Activated T-helper 2 cell treated with anti-CD3 and anti-CD28 coated beads, Interferon-gamma antibody, Interleukin-2, Interleukin-4, amounts not matched to agents 10 μg/mL and 5 μg/mL and 100 μg/mL, durations not matched to agents 14 hours and 24 hours and 36 hours (primary cell): ENCODE measurements around the gene BORCS6. TPM values are rescaled to one million over a fixed set of nuclear protein-coding genes. Genes with fewer than 3 reads are reported as not detected.
A peak's percentile ranks its signal among the peaks of the same experiment; 100 is the strongest.

Source experiments
- DNase-seq: peaks from one replicate; pipeline ENCODE4 v3.0.0; 2021; ENCODE audit warnings: low spot score
- H3K27ac Mint-ChIP-seq: one replicate; pipeline ENCODE4 v1.8.0; 2021; ENCODE audit warnings: mixed read lengths
- H3K27me3 Mint-ChIP-seq: one replicate; pipeline ENCODE4 v1.8.0; 2021; ENCODE audit warnings: low read depth, mixed read lengths
- H3K36me3 Mint-ChIP-seq: one replicate; pipeline ENCODE4 v1.8.0; 2021; ENCODE audit warnings: low read depth, mixed read lengths
- H3K4me1 Mint-ChIP-seq: one replicate; pipeline ENCODE4 v1.8.0; 2021; ENCODE audit warnings: low read depth, mixed read lengths
- H3K4me3 Mint-ChIP-seq: one replicate; pipeline ENCODE4 v1.8.0; 2021; ENCODE audit warnings: low read depth, mild to moderate bottlenecking, moderate library complexity, mixed read lengths
- H3K9me3 Mint-ChIP-seq: one replicate; pipeline ENCODE4 v1.8.0; 2021; ENCODE audit warnings: mixed read lengths
- intact Hi-C: fragments of 100-400 bp; cut with micrococcal nuclease; formaldehyde crosslinking; loops from one replicate; pipeline ENCODE4 v1.15.1; 2023
- total RNA-seq: library from RNA; stranded (reverse); gene quantifications from 2 replicates; pipeline ENCODE4 v1.2.3, GENCODE V29; 2022

The BORCS6 gene
- total RNA-seq = 7.8 and 8.0 TPM in 2 replicates

GRCh38 chr17:8189711-8190477, at the start of gene BORCS6:
BORCS6 (minus strand) TSS chr17:8190180; CDS start chr17:8190140, 40 bp downstream.
- DNase-seq = peak; percentile 95
- intact Hi-C loops = loop anchor here (5.0 kb wide), 1 partner anchor 97 kb away; the partner anchor contains the start of gene RANGRF
- Mint-ChIP-seq H3K4me1 (peaks cover 11% of the 10 kb centered on the region), H3K9me3 (no peaks in the 10 kb centered on the region), H3K27me3 (no peaks in the 10 kb centered on the region), H3K36me3 (no peaks in the 10 kb centered on the region), H3K27ac (peak within 1 kb of the TSS; percentile 86), H3K4me3 (no peak within 1 kb of the TSS)

- H3K36me3 Mint-ChIP-seq = peaks cover 56% of the 10 kb centered on the region
- H3K4me1 Mint-ChIP-seq = peaks cover 3% of the 10 kb centered on the region
- no peaks in the 10 kb centered on the region for H3K27me3 Mint-ChIP-seq
- intact Hi-C loops = no loop called here
- no peaks in the 10 kb centered on the region for H3K9me3 Mint-ChIP-seq
- no peak for DNase-seq
- no peak overlapping the region for H3K4me3 Mint-ChIP-seq
- no peak overlapping the region for H3K27ac Mint-ChIP-seq
These were observed 47.9 kb upstream of the BORCS6 start for GRCh38 chr17:8237886-8238285.

- no peaks in the 10 kb centered on the region for H3K27me3 Mint-ChIP-seq
- peak overlapping the region; percentile 1 for H3K27ac Mint-ChIP-seq
- no peak overlapping the region for H3K4me3 Mint-ChIP-seq
- intact Hi-C loops = no loop called here
- DNase-seq = no peak
- peaks cover 56% of the 10 kb centered on the region for H3K36me3 Mint-ChIP-seq
- peaks cover 3% of the 10 kb centered on the region for H3K4me1 Mint-ChIP-seq
- H3K9me3 Mint-ChIP-seq = no peaks in the 10 kb centered on the region
These were observed 47.2 kb upstream of the BORCS6 start for GRCh38 chr17:8237175-8237574.

- no peaks in the 10 kb centered on the region for H3K9me3 Mint-ChIP-seq
- H3K36me3 Mint-ChIP-seq = peaks cover 70% of the 10 kb centered on the region
- intact Hi-C loops = no loop called here
- no peak for DNase-seq
- no peak overlapping the region for H3K27ac Mint-ChIP-seq
- H3K4me1 Mint-ChIP-seq = peaks cover 3% of the 10 kb centered on the region
- H3K27me3 Mint-ChIP-seq = no peaks in the 10 kb centered on the region
- H3K4me3 Mint-ChIP-seq = no peak overlapping the region
These were observed 45.7 kb upstream of the BORCS6 start for GRCh38 chr17:8235676-8236075.

GRCh38 chr17:8234361-8235270, 44.6 kb upstream of the BORCS6 start:
- H3K36me3 Mint-ChIP-seq = peaks cover 77% of the 10 kb centered on the region

GRCh38 chr17:8231701-8232100, 41.7 kb upstream of the BORCS6 start:
- intact Hi-C loops = no loop called here

More at GRCh38 chr17:8234361-8235270, 44.6 kb upstream of the BORCS6 start:
- Mint-ChIP-seq H3K9me3 (no peaks in the 10 kb centered on the region), H3K4me1 (peaks cover 3% of the 10 kb centered on the region), H3K4me3 (no peak overlapping the region), H3K27ac (no peak overlapping the region), H3K27me3 (no peaks in the 10 kb centered on the region)
- no peak for DNase-seq
- intact Hi-C loops = no loop called here

GRCh38 chr17:8227238-8227581, 37.2 kb upstream of the BORCS6 start:
- H3K4me3 Mint-ChIP-seq = peak overlapping the region; percentile 5
- intact Hi-C loops = loop anchor here (2.0 to 10.0 kb wide), 3 partner anchors 74 to 542 kb away; partner anchors contain the start of genes RPL26, TP53 and WRAP53

More at GRCh38 chr17:8231701-8232100, 41.7 kb upstream of the BORCS6 start:
- Mint-ChIP-seq H3K4me3 (no peak overlapping the region), H3K4me1 (peaks cover 11% of the 10 kb centered on the region), H3K9me3 (no peaks in the 10 kb centered on the region), H3K27me3 (no peaks in the 10 kb centered on the region), H3K36me3 (peaks cover 82% of the 10 kb centered on the region), H3K27ac (no peak overlapping the region)
- no peak for DNase-seq

GRCh38 chr17:8226536-8227237, 36.7 kb upstream of the BORCS6 start:
- intact Hi-C loops = loop anchor here (1.0 to 10.0 kb wide), 4 partner anchors 39 to 542 kb away; partner anchors contain the start of genes RPL26, TP53 and WRAP53
- H3K27ac Mint-ChIP-seq = peak overlapping the region; percentile 80
- peaks cover 48% of the 10 kb centered on the region for H3K36me3 Mint-ChIP-seq

More at GRCh38 chr17:8227238-8227581, 37.2 kb upstream of the BORCS6 start:
- no peaks in the 10 kb centered on the region for H3K27me3 Mint-ChIP-seq
- H3K36me3 Mint-ChIP-seq = peaks cover 53% of the 10 kb centered on the region
- peaks cover 26% of the 10 kb centered on the region for H3K4me1 Mint-ChIP-seq
- no peak for DNase-seq
- H3K9me3 Mint-ChIP-seq = no peaks in the 10 kb centered on the region
- peak overlapping the region; percentile 80 for H3K27ac Mint-ChIP-seq

GRCh38 chr17:8225813-8226535, 36.0 kb upstream of the BORCS6 start:
- intact Hi-C loops = loop anchor here (1.0 to 10.0 kb wide), 4 partner anchors 39 to 541 kb away; partner anchors contain the start of genes RPL26, TP53 and WRAP53
- DNase-seq = peak; percentile 72
- peak overlapping the region; percentile 43 for H3K4me3 Mint-ChIP-seq
- peak overlapping the region; percentile 80 for H3K27ac Mint-ChIP-seq
- H3K36me3 Mint-ChIP-seq = peaks cover 41% of the 10 kb centered on the region
- H3K27me3 Mint-ChIP-seq = no peaks in the 10 kb centered on the region
- no peaks in the 10 kb centered on the region for H3K9me3 Mint-ChIP-seq
- peaks cover 33% of the 10 kb centered on the region for H3K4me1 Mint-ChIP-seq

More at GRCh38 chr17:8226536-8227237, 36.7 kb upstream of the BORCS6 start:
- peak; percentile 40 for DNase-seq
- peaks cover 29% of the 10 kb centered on the region for H3K4me1 Mint-ChIP-seq
- H3K4me3 Mint-ChIP-seq = peak overlapping the region; percentile 43
- H3K9me3 Mint-ChIP-seq = no peaks in the 10 kb centered on the region
- H3K27me3 Mint-ChIP-seq = no peaks in the 10 kb centered on the region

- H3K36me3 Mint-ChIP-seq = peaks cover 35% of the 10 kb centered on the region
- intact Hi-C loops = loop anchor here (10.0 kb wide), 2 partner anchors 160 to 540 kb away; partner anchors contain the start of genes RPL26, TP53 and WRAP53
These were observed 35.2 kb upstream of the BORCS6 start for GRCh38 chr17:8224891-8225812.

More at GRCh38 chr17:8224891-8225812, 35.2 kb upstream of the BORCS6 start:
- H3K4me3 Mint-ChIP-seq = no peak overlapping the region
- no peaks in the 10 kb centered on the region for H3K27me3 Mint-ChIP-seq
- H3K27ac Mint-ChIP-seq = no peak overlapping the region
- no peak for DNase-seq
- no peaks in the 10 kb centered on the region for H3K9me3 Mint-ChIP-seq
- peaks cover 35% of the 10 kb centered on the region for H3K4me1 Mint-ChIP-seq
